Calu3 (cell line): Measurements from ENCODE around the gene LINC00237. TPM values are rescaled to one million over a fixed set of nuclear protein-coding genes. Genes with fewer than 3 reads are reported as not detected.

Source experiments
- BruUV-seq: library from RNA; stranded (reverse); fragments of 400-500 nt; replicated peaks from 2 replicates; lab custom pipeline; 2021; lab: Mats Ljungman, UMichigan
- CTCF ChIA-PET: fragments of 300-600 bp; sonication (Branson Sonifier 250); formaldehyde crosslinking; loops from one replicate; lab custom pipeline; 2022; ENCODE audit warnings: antibody characterized with exemption; lab: Charles Lee
- DNase-seq: peaks from one replicate; pipeline ENCODE4 v3.0.0; 2022
- H3K27ac Mint-ChIP-seq: one replicate; pipeline ENCODE4 v1.8.0; 2022; ENCODE audit warnings: mixed read lengths; ENCODE audit not compliant: unreplicated experiment
- H3K27me3 Mint-ChIP-seq: one replicate; pipeline ENCODE4 v1.8.0; 2022; ENCODE audit warnings: mixed read lengths; ENCODE audit not compliant: unreplicated experiment
- H3K36me3 Mint-ChIP-seq: one replicate; pipeline ENCODE4 v1.8.0; 2022; ENCODE audit warnings: mild to moderate bottlenecking, moderate library complexity, mixed read lengths; ENCODE audit not compliant: insufficient read depth, unreplicated experiment
- H3K4me1 Mint-ChIP-seq: one replicate; pipeline ENCODE4 v1.8.0; 2022; ENCODE audit warnings: mild to moderate bottlenecking, low read depth, mixed read lengths; ENCODE audit not compliant: unreplicated experiment
- H3K4me3 Mint-ChIP-seq: one replicate; pipeline ENCODE4 v1.8.0; 2022; ENCODE audit warnings: mild to moderate bottlenecking, low read depth, moderate library complexity, mixed read lengths; ENCODE audit not compliant: unreplicated experiment
- H3K9me3 Mint-ChIP-seq: one replicate; pipeline ENCODE4 v1.8.0; 2022; ENCODE audit warnings: low read depth, mixed read lengths; ENCODE audit not compliant: unreplicated experiment
- intact Hi-C: fragments of 100-400 bp; cut with micrococcal nuclease; formaldehyde crosslinking; loops from one replicate; pipeline ENCODE4 v1.10.0; 2022; ENCODE audit not compliant: unreplicated experiment
- total RNA-seq: library from RNA; stranded (reverse); gene quantifications from 2 replicates; pipeline ENCODE4 v1.2.3, GENCODE V29; 2022
- TF ChIP-seq, protein P1 (sequence below): fragments of 200-600 bp; IDR thresholded peaks from one replicate; pipeline ENCODE4 v1.8.0; 2022; ENCODE audit warnings: antibody characterized with exemption; ENCODE audit not compliant: unreplicated experiment

LINC00237 gene
- total RNA-seq, 1 experiment from 2014 or later, result not detected

DNA sequence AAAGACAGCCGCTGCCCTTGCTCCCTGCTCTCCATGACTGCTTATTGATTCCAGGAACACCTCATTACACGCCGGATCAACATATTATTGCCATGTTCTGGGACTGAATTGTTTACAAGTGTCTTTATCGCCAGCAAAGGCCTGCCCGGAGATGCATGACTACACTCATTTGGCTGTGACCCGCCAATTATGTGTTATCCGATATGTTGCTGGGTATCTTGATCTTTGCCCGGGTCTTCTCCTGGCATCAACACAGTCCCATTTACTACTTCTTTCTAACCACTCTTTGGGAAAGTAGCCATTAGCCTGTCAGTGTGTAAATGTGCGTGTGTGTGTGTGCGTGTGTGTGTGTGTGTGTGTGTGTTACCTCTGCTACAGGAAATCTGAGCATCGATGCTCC, 15.4 kb downstream of the LINC00237 start:
- TF ChIP-seq, protein P1, sequence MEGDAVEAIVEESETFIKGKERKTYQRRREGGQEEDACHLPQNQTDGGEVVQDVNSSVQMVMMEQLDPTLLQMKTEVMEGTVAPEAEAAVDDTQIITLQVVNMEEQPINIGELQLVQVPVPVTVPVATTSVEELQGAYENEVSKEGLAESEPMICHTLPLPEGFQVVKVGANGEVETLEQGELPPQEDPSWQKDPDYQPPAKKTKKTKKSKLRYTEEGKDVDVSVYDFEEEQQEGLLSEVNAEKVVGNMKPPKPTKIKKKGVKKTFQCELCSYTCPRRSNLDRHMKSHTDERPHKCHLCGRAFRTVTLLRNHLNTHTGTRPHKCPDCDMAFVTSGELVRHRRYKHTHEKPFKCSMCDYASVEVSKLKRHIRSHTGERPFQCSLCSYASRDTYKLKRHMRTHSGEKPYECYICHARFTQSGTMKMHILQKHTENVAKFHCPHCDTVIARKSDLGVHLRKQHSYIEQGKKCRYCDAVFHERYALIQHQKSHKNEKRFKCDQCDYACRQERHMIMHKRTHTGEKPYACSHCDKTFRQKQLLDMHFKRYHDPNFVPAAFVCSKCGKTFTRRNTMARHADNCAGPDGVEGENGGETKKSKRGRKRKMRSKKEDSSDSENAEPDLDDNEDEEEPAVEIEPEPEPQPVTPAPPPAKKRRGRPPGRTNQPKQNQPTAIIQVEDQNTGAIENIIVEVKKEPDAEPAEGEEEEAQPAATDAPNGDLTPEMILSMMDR, result no peak
- BruUV-seq, result no TSS peak
- no peaks in the 10 kb centered on the region for H3K36me3 Mint-ChIP-seq
- DNase-seq, result no peak
- H3K4me3 Mint-ChIP-seq, result no peak overlapping the region
- H3K9me3 Mint-ChIP-seq, result no peaks in the 10 kb centered on the region
- H3K27ac Mint-ChIP-seq, result no peak overlapping the region
- no peaks in the 10 kb centered on the region for H3K4me1 Mint-ChIP-seq
- CTCF ChIA-PET, result no interaction called here
- H3K27me3 Mint-ChIP-seq, result peaks cover 26% of the 10 kb centered on the region
- intact Hi-C loops, result no loop called here

DNA sequence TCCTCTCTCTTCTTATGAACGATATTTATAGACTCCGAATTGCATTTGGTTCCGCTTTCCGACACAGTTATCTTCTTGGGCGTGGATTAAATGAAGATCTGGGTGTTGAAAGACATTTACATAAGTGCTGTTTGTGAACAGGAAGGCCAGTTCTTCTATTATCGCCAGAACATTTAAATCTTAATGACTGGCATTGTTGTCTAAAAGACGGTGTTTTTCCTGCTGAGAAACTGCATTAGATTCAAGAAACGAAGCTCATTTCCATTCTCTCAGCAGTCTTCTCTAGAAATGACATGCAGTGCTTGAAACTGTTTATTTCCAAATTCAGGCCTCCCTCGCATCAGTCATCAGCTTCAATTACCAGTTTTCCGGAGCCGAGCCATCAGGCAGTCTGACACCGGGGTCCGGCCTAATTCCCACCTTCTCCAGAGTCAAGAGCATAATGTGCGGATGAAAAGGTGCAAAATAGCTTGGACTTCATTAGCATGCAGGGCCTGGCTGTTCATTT, 16.0 kb downstream of the LINC00237 start:
- no peaks in the 10 kb centered on the region for H3K4me1 Mint-ChIP-seq
- TF ChIP-seq, protein P1, result no peak
- no peak for DNase-seq
- CTCF ChIA-PET, result no interaction called here
- no TSS peak for BruUV-seq
- intact Hi-C loops, result no loop called here
- no peaks in the 10 kb centered on the region for H3K36me3 Mint-ChIP-seq
- peaks cover 26% of the 10 kb centered on the region for H3K27me3 Mint-ChIP-seq
- H3K27ac Mint-ChIP-seq, result no peak overlapping the region
- no peaks in the 10 kb centered on the region for H3K9me3 Mint-ChIP-seq
- no peak overlapping the region for H3K4me3 Mint-ChIP-seq

DNA sequence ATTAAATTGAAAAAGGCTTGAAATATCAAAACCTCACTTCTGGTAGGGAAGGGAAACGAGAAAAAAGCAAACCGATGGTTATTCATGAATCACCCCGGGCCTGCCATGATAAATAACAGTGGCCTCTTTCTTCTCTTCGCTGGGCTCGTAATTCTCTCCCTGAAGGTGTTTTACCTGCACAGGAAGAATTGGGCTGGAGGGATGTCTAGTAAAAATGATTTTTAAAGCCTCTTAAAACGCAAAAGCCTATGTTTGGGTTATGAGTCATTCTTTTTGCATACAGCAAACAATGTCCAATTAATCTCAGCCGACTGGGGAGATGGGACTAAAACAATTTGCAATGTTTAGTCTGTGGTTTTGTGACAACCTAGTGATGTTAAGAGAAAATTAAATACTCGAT, 16.8 kb downstream of the LINC00237 start:
- H3K4me1 Mint-ChIP-seq, result no peaks in the 10 kb centered on the region
- TF ChIP-seq, protein P1, result no peak
- CTCF ChIA-PET, result no interaction called here
- no peaks in the 10 kb centered on the region for H3K9me3 Mint-ChIP-seq
- no TSS peak for BruUV-seq
- H3K4me3 Mint-ChIP-seq, result no peak overlapping the region
- no peak overlapping the region for H3K27ac Mint-ChIP-seq
- intact Hi-C loops, result no loop called here
- peaks cover 26% of the 10 kb centered on the region for H3K27me3 Mint-ChIP-seq
- no peaks in the 10 kb centered on the region for H3K36me3 Mint-ChIP-seq
- DNase-seq, result no peak

DNA sequence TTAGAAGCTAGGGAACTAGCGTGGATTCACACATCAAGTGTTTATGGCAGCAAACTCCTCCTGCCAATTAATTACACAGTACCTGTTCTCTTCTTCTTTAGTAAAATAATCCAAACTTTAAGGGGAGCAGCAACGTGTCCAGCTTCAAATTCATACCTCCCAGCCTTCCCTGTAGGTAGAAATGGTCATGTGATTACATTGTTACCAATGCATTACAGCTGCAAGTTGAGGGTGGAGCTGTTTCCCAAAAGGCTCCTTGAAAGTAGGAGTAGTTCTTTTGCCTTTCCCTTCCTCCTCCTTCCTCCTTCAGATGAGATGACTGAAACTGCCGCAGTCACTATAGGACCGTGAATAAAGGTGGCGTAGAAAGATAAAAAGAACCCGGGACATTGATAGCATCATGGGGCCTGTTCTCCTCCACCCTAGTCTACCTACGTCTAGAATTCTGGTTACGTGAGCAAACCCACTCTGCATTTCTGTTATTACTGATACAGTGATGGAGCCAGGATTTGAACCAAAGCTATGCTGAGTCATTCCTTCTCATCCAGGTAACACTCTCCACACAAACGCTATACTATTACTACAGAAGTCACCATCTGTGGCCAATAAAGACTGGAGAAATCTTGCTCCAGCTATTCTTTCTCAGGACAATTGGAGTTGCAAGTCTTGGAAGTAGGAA, 18.2 kb downstream of the LINC00237 start:
- DNase-seq, result no peak
- TF ChIP-seq, protein P1, result no peak
- no peak overlapping the region for H3K4me3 Mint-ChIP-seq
- H3K27ac Mint-ChIP-seq, result no peak overlapping the region
- CTCF ChIA-PET, result no interaction called here
- peaks cover 13% of the 10 kb centered on the region for H3K27me3 Mint-ChIP-seq
- no TSS peak for BruUV-seq
- no peaks in the 10 kb centered on the region for H3K9me3 Mint-ChIP-seq
- no peaks in the 10 kb centered on the region for H3K36me3 Mint-ChIP-seq
- H3K4me1 Mint-ChIP-seq, result no peaks in the 10 kb centered on the region
- intact Hi-C loops, result no loop called here
